HG03575 (cell line): ENCODE measurements around the gene NMD3.

Experiments
- ATAC-seq: cut with Tn5 transposase; IDR thresholded peaks from one replicate; pipeline ENCODE4 v1.9.1; 2021; ENCODE audit not compliant: unreplicated experiment, insufficient number of reproducible peaks, low FRiP score; ENCODE audit errors: extremely low read depth

NMD3 gene

GRCh38 chr3:161222662-161223061, 1.6 kb downstream of the NMD3 start:
- no peak for ATAC-seq

GRCh38 chr3:161224786-161225185, 3.7 kb downstream of the NMD3 start:
- ATAC-seq = no peak

GRCh38 chr3:161230621-161231171, 9.6 kb downstream of the NMD3 start:
- no peak for ATAC-seq

GRCh38 chr3:161231861-161232260, 10.8 kb downstream of the NMD3 start:
- ATAC-seq = no peak

- ATAC-seq = no peak
These were observed 12.4 kb downstream of the NMD3 start for GRCh38 chr3:161233557-161233956.

GRCh38 chr3:161236240-161236639, 15.1 kb downstream of the NMD3 start:
- no peak for ATAC-seq

GRCh38 chr3:161239700-161240099, 18.6 kb downstream of the NMD3 start:
- no peak for ATAC-seq

- ATAC-seq = no peak
These were observed 23.4 kb downstream of the NMD3 start for GRCh38 chr3:161244538-161244937.

GRCh38 chr3:161247049-161247448, 25.9 kb downstream of the NMD3 start:
- no peak for ATAC-seq

- no peak for ATAC-seq
These were observed 29.0 kb downstream of the NMD3 start for GRCh38 chr3:161250116-161250515.

GRCh38 chr3:161251716-161252115, 30.6 kb downstream of the NMD3 start:
- ATAC-seq = no peak

GRCh38 chr3:161252143-161252542, 31.0 kb downstream of the NMD3 start:
- no peak for ATAC-seq

- no peak for ATAC-seq
These were observed 32.6 kb downstream of the NMD3 start for GRCh38 chr3:161253711-161254110.

GRCh38 chr3:161254861-161255260, 33.8 kb downstream of the NMD3 start:
- ATAC-seq = no peak

- no peak for ATAC-seq
These were observed 41.9 kb downstream of the NMD3 start for GRCh38 chr3:161263057-161263456.

- no peak for ATAC-seq
These were observed 43.7 kb downstream of the NMD3 start for GRCh38 chr3:161264852-161265251.

- ATAC-seq = no peak
These were observed 44.9 kb downstream of the NMD3 start for GRCh38 chr3:161265916-161266571.

- ATAC-seq = no peak
These were observed 45.6 kb downstream of the NMD3 start for GRCh38 chr3:161266731-161267150.

GRCh38 chr3:161267646-161268045, 46.5 kb downstream of the NMD3 start:
- no peak for ATAC-seq

- no peak for ATAC-seq
These were observed 47.5 kb downstream of the NMD3 start for GRCh38 chr3:161268601-161269000.

- no peak for ATAC-seq
These were observed 49.9 kb downstream of the NMD3 start for GRCh38 chr3:161270991-161271390.
